ENCODE results near the gene CLK3. TPM values are rescaled to one million over a fixed set of nuclear protein-coding genes. Genes with fewer than 3 reads are reported as not detected.

Gene CLK3
- total and polyA plus RNA-seq, 2 of the 8 experiments (the other 6 are each of a cell fraction or from before 2014, with no cell fraction given): 43.5 to 67.3 TPM

DNA sequence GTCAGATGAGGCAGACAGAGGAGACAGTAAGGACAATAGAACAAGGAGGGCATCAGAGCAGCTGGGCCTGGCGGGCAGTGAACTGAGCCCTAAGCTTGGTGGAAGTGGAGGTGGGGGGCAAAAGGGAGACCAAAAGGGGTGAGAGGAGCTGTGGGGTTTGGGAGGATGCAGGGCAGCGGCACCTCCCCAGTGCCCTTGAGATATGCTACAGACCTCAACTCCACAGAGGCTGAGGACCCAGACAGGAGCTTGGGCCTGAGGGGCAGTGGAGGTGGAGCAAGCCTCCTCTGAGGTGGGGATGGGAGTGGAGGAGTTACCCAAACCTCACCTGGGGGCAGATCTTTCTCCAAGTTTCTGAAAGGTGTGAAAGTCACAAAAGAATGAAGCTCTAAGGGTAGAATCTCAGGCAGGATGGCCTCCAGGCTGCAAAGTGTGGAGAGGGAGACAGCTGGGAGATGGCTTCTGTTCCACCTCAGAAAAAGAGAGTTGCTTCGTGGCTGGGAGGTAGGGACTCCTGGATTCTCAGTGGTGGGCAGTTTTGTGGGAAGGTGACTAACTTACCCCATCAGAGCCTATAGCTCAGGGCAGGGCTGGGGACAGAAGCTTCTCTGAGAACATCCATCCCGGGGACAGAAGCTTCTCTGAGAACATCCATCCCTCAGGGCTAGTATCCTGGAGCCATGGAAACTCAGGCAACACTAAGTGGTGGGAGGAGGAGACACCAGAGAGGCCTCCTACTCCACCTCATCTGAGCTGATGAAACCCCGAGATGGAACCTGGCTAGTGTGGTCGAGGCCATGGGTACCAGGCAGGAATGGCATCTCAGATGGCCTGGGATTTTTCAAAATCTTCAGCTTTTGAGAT, 2.3 kb upstream of the CLK3 start (continued):
- TF ChIP-seq GTF2F1 (IDR thresholded peaks at IDR 0.05; ENCODE audit: borderline replicate concordance, low read depth, low read length): no peak
- no peak for TF ChIP-seq TAF7 (optimal IDR thresholded peaks at IDR 0.05; ENCODE audit: borderline replicate concordance, low read depth, low read length)

Measured in H1 (cell line).